Measurements from ENCODE around the gene PPT2. TPM values are rescaled to one million over a fixed set of nuclear protein-coding genes. Genes with fewer than 3 reads are reported as not detected.

Gene PPT2
- total and polyA plus RNA-seq, 2 experiments from 2014 or later: 8.9 to 20.6 TPM

- DNase-seq (ENCODE audit: low spot score) (peak; percentile 100), ATAC-seq (no peak)
- 0 out of 2 replicates have a peak overlapping the region, but pooled peaks have one; percentile 100 for H3K27ac ChIP-seq (ENCODE audit: low read depth)
- Mint-ChIP-seq H3K9me3 (no peaks in the 10 kb centered on the region; the same call in 2 of the 3 replicates), H3K4me3 (peak overlapping the region; percentile 95), H3K27ac (no peak overlapping the region; the same call in 1 of the 2 replicates), H3K27me3 (ENCODE audit: insufficient read depth, low read depth, poor library complexity) (peaks cover 13% of the 10 kb centered on the region), H3K4me1 (peaks cover 53% of the 10 kb centered on the region), H3K36me3 (ENCODE audit: low read depth) (no peaks in the 10 kb centered on the region)
- no peaks in the 10 kb centered on the region for H3K79me2 ChIP-seq (replicated peaks; ENCODE audit: insufficient read depth)
- H3F3A ChIP-seq (replicated peaks; ENCODE audit: low read depth): peaks cover 21% of the 10 kb centered on the region
- TF ChIP-seq JUNB (IDR thresholded peaks at IDR 0.05; ENCODE audit: unreplicated experiment) (no peak), CTCF (conservative IDR thresholded peaks at IDR 0.05; ENCODE audit: low read depth in 2 of 2) (peak in 1 of 2 experiments; percentile 44; a peak in 2 of 4 replicates)
- H3K36me3 ChIP-seq (ENCODE audit: insufficient read depth): no peaks in the 10 kb centered on the region
- H3K27me3 ChIP-seq (ENCODE audit: insufficient read depth): no peaks in the 10 kb centered on the region
- H3K4me3 ChIP-seq: peak overlapping the region; percentile 99; the same call in 1 of the 2 replicates
- peaks cover 52% of the 10 kb centered on the region for H3K4me1 ChIP-seq (ENCODE audit: insufficient read depth)
- H4K20me1 ChIP-seq (replicated peaks; ENCODE audit: insufficient read depth): no peaks in the 10 kb centered on the region
- H3K4me2 ChIP-seq: no peak overlapping the region; the same call in 1 of the 2 replicates
- H2AFZ ChIP-seq: no peak overlapping the region
- H3K9me2 ChIP-seq (ENCODE audit: insufficient read depth): no peaks in the 10 kb centered on the region
These were observed 41.6 kb downstream of the PPT2 start for GRCh38 chr6:32195652-32195901.

GRCh38 chr6:32195902-32196681, 42.2 kb downstream of the PPT2 start:
- H3K9me2 ChIP-seq (ENCODE audit: insufficient read depth): no peaks in the 10 kb centered on the region
- Mint-ChIP-seq H3K4me3 (peak overlapping the region; percentile 95), H3K4me1 (peaks cover 51% of the 10 kb centered on the region), H3K27me3 (ENCODE audit: insufficient read depth, low read depth, poor library complexity) (peaks cover 13% of the 10 kb centered on the region), H3K36me3 (ENCODE audit: low read depth) (no peaks in the 10 kb centered on the region), H3K9me3 (no peaks in the 10 kb centered on the region; the same call in 2 of the 3 replicates), H3K27ac (peak overlapping the region; percentile 100)
- no peaks in the 10 kb centered on the region for H3K79me2 ChIP-seq (replicated peaks; ENCODE audit: insufficient read depth)
- no peaks in the 10 kb centered on the region for H3K36me3 ChIP-seq (ENCODE audit: insufficient read depth)
- peaks cover 18% of the 10 kb centered on the region for H3F3A ChIP-seq (replicated peaks; ENCODE audit: low read depth)
- peak; percentile 74 for ATAC-seq
- H3K4me3 ChIP-seq: peak overlapping the region; percentile 99
- H3K27ac ChIP-seq (ENCODE audit: low read depth): peak overlapping the region; percentile 100
- peak; percentile 97 for DNase-seq (ENCODE audit: low spot score)
- peak overlapping the region; percentile 86; the same call in 1 of the 2 replicates for H2AFZ ChIP-seq
- peaks cover 48% of the 10 kb centered on the region for H3K4me1 ChIP-seq (ENCODE audit: insufficient read depth)
- peak overlapping the region; percentile 100 for H3K4me2 ChIP-seq
- H3K27me3 ChIP-seq (ENCODE audit: insufficient read depth): no peaks in the 10 kb centered on the region
- no peaks in the 10 kb centered on the region for H4K20me1 ChIP-seq (replicated peaks; ENCODE audit: insufficient read depth)
- TF ChIP-seq NANOG (IDR thresholded peaks at IDR 0.05; ENCODE audit: borderline replicate concordance): no peak
- peak; percentile 98 for TF ChIP-seq CREB1 (CRISPR knock-in tag; IDR thresholded peaks at IDR 0.05; ENCODE audit: low read depth)
- TF ChIP-seq ETS1 (IDR thresholded peaks at IDR 0.05): 0 out of 2 replicates have a peak, but pooled peaks have one; percentile 45
- no peak for TF ChIP-seq CTCF (conservative IDR thresholded peaks at IDR 0.05; ENCODE audit: low read depth in 2 of 2)
- no peak for TF ChIP-seq EZH2phosphoT487 (IDR thresholded peaks at IDR 0.05; ENCODE audit: unreplicated experiment)
- peak; percentile 53 for TF ChIP-seq POLR2AphosphoS5 (IDR thresholded peaks at IDR 0.05; ENCODE audit: low read depth)
- no peak for TF ChIP-seq REST (IDR thresholded peaks at IDR 0.05; ENCODE audit: unreplicated experiment)
- no peak for TF ChIP-seq ZNF114 (CRISPR knock-in tag; IDR thresholded peaks at IDR 0.05)

All from GM23338 (cell line).